Measurements from ENCODE around the gene RNF175.

The RNF175 gene

DNA sequence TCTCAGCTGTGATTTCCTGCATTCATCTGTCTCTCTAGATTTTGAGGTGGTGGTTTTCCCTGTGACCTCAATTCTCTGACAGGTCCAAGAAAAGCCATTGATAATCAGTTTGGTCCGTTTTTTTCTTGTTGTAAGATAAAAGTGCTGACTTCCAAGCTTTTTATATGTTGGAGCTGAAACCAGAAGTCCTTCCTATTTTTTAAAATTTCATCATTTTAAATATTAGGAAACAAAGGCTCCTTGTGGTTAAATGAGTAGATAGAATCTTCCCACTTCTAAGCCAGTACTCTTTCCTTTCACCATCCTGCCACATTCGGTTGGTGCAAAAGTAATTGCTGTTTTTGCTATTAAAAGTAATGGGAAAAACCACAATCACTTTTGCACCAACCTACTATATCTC, 18.3 kb downstream of the RNF175 start:
- no peak for DNase-seq

- no peak for DNase-seq
These were observed 23.8 kb downstream of the RNF175 start for GRCh38 chr4:153735906-153736461.

DNA sequence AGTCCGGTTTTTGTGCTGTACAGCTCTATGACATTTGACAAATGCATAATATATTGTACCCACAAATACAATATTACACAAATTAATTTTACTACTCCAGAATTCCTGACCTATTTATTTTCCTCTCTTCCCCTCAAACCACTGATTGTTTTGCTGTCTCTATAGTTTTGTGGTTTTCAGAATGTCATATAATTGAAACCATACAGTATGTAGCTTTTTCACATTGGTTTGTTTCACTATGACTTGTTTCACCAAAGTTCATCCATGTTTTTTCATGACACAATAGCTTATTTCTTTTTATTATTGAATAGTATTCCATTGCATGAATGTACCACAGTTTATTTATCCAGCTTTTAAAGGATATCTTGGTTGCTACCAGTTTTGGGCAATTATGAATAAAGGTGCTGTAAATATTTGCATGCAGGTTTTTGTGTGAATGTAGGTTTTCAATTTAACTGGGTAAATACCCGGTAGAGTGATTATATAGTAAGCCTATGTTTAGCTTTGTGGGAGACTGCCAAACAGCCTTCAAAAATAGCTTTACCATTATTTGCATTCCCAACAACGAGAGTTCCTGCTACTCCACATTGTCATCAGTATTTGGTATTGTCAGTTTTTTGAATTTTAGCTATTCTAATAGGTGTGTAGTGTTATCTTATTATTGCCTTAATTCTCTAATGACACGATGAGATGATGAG, 25.9 kb downstream of the RNF175 start:
- no peak for DNase-seq

GRCh38 chr4:153731239-153731638, 28.6 kb downstream of the RNF175 start:
- DNase-seq: no peak

DNA sequence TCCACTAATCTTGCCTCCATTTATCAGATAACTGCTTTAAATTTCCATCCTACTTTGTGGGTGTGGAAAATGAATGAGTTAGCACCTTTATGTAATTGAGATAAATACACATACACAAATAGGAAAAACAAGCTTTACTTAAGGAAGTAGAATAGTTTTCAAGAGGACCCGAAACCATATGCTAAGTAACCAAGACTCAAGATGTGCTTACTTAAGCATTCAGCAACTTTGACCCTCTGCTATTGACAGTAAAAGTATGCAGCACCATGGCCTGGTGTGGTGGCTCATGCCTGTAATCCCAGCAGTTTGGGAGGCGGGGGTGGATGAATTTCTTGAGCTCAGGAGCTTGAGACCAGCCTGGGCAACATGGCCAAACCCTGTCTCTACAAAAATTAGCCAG, 29.9 kb downstream of the RNF175 start:
- no peak for DNase-seq

- no peak for DNase-seq
These were observed 31.2 kb downstream of the RNF175 start for GRCh38 chr4:153728660-153729059.

DNA sequence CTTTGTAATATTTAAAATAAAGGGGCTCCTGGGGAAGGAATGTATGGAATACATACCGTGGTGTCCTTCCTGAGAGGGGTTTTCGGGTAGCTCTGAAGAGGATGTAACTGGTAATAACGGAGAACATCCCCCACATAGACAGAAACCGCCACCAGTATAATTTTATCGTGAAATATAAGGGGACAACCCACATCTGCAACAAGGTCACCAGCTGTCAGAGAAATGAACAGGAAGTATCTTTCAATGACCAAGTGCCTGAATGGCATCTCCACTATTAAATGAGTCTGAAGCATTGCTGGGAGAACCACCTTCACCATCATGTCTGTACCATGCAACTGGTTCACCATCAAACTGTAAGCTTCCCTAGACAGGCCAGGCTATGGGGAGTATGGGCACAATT, 31.7 kb downstream of the RNF175 start:
- no peak for DNase-seq

DNA sequence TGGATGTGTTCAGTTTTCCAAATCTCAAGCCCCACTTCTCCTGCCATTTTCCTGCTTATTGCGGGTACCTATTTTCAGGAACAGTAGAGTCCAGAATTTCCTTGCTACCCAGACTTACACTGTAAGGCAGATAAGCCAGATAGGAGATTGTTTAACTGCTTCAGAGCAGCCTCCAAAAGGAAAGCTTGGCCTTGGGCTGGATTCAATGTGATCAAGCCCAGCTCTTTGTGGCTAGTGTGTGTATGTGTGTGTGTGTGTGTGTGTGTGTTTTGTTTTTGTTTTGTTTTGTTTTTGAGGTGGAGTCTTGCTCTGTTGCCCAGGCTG, 34.0 kb downstream of the RNF175 start:
- DNase-seq: no peak

- DNase-seq: no peak
These were observed 34.5 kb downstream of the RNF175 start for GRCh38 chr4:153725136-153725830.

- no peak for DNase-seq
These were observed 35.2 kb downstream of the RNF175 start for GRCh38 chr4:153724606-153725005.

DNA sequence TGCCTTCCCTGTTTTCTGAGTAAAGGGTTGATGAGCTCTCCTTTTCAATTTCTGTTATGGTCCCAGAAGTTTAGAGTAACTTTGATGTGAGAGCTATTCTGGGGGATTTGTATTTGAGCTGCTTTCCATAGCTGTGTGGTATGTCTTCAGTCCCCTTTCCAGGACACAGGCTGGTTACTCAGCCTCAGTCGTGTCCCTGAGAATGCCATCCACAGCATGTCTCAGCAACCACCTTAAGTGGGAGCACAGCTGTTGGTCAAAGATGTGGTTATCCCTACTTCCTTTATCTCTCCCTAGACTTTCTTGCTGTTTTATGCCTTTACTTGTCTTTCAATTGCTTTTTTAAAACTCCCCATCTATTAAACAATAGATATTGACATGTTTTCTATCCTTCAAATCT, 37.8 kb downstream of the RNF175 start:
- no peak for DNase-seq

DNA sequence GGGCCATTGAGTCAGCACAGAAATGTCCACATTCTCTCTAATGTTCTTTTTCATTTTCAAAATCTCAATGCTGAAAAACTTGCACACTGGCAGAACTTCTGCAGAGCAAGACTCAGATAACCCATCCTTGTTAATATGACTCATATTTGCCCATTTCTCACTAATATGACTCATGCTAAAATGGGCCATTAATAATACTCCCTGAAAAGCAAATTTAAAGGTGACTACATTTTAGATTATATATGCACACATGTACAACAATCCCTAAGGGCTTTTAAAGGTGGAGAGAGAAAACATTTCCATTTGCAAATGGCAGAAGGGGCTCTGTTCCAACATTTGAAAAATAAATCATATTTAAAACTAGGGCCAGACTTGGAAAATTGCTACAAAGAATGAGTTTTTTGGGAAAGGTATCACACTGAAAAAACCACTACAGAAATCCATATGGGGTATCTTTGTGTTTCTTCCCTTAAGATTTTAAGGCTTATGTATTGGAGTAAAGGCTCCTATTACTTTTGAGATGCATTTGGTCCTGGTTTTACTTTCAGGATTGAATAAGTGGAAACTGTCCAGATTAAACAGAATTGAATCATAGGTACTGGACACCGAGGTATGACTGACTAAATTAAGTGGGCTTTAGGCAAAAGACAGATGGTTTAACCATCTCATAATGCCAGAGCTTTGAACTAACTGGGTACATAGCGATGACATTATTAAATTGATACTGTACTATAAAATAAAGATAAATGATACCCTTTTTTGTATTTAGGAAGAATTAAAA, 45.8 kb downstream of the RNF175 start:
- no peak for DNase-seq

GRCh38 chr4:153710681-153711080, 49.1 kb downstream of the RNF175 start:
- DNase-seq: no peak

- no peak for DNase-seq
These were observed 53.3 kb downstream of the RNF175 start for GRCh38 chr4:153706519-153706918.

DNA sequence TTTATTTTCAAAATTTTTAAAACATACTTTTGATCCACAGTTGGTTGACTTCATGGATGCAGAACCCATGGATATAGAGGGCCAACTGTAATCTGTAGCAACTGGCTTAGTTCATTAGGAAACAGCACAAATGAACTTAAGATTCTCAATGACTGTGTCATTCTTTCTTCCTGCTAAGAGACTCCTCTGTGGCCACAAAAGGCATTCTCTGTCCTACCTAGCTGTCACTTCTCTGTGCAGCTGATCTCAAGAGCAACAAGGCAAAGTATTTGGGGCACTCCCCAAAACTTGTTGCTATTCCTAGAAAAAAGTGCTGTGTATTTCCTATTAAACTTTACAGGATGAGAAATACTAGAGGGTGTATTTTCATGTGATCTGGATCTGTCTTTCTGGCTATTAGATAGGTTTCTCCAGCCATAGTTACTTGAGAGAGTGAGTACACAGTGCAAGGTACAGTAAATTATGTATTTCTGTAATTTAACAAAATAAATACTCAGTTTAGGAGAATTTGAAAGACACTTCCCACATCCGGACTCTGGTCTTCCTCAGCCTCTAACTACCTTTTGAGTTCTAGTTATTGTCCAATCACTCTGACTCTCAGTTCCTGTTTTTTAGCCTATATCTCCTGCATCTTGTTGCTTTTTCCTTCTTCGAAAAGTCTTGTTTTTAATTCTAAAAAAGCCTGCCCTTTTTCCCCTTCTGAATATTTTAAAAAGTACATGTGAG, 53.9 kb downstream of the RNF175 start:
- DNase-seq: no peak

DNA sequence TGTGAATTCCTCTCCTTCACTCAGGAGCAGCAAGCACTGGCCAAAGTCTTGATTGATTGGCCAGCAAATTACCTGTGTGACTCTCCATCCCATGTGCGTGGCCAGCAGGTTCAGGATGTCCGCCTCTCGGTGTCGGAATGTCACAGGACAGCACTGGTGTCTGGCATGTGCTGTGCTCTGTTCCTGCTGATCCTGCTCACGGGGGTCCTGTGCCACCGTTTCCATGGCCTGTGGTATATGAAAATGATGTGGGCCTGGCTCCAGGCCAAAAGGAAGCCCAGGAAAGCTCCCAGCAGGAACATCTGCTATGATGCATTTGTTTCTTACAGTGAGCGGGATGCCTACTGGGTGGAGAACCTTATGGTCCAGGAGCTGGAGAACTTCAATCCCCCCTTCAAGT, 55.3 kb downstream of the RNF175 start:
- no peak for DNase-seq

GRCh38 chr4:153684971-153685371, 74.9 kb downstream of the RNF175 start:
- no peak for DNase-seq

DNA sequence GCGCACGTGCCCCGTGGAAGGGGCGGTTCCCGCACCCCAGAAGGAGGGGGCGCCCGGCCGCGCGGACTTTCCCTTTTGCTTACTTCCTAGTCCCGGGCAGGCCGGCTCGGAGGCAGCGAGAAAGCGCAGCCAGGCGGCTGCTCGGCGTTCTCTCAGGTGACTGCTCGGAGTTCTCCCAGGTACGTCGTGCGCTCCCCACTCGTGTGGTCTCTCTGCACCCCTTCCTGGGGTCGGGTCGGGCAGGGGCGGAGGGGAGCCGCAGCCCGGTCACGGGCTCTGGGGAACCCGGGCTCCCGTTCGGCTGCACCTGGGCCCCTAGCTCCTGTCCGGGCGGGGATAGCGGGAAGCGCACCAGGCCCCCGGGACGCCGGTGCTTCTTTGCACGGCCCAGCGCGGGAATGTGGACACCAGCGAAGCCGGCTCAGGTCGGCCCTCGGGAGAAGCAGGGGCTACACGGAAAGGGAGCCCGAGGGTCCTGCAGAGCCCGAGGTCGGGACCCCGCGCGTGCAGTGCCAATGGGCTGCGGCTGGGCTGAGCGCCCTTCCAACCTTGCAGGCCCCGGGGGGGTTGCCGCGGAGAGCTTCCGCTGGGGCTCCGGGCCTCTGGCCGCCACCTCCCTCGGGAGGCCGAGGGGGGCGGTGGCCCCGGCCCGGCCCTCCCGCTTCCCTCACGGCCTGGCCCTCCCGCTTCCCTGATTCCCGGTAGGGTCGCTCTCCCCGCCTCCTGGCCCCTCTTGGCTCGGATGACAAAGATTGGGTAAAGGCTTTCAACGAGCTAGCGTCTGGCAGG, 75.4 kb downstream of the RNF175 start, which contains the start of gene TLR2:
TLR2 (plus strand) TSS at position 99 of the 789 bp plus-strand sequence. CDS start 18,628 bp downstream, outside the sequence.
- DNase-seq: peak; percentile 78

DNA sequence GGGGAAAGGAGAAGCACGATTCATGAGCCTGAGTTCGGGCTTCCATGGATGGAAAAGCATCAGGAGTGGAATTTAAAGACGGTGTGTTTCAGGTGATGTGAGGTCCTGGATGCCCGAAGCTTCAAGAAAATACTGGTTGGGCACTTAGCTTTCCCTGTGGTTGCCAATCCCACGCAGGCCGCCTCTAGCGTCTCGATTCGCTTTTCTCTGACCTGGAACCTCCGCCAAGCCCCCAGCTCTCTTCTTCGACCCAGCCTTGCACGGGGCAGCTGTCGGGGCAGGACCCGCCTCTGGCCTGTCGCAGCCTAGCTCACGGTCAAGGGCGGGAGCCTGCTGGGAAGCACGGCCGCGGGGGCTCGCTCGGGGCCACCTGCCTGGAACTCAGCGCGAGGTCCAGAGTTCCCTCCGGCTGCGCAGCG, 76.1 kb downstream of the RNF175 start:
- DNase-seq: no peak

DNA sequence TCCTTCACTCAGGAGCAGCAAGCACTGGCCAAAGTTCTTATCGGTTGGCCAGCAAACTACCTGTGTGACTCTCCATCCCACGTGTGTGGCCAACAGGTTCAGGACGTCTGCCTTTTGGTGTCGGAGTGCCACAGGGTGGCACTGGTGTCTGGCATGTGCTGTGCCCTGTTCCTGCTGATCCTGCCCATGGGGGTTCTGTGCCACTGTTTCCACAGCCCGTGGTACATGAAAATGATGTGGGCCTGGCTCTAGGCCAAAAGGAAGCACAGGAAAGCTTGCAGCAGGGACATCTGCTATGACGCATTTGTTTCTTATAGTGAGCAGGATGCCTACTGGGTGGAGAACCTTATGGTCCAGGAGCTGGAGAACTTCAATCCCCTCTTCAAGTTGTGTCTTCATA, 80.3 kb downstream of the RNF175 start:
- peak; percentile 47 for DNase-seq

GRCh38 chr4:153676984-153677383, 82.8 kb downstream of the RNF175 start:
- DNase-seq: no peak

DNA sequence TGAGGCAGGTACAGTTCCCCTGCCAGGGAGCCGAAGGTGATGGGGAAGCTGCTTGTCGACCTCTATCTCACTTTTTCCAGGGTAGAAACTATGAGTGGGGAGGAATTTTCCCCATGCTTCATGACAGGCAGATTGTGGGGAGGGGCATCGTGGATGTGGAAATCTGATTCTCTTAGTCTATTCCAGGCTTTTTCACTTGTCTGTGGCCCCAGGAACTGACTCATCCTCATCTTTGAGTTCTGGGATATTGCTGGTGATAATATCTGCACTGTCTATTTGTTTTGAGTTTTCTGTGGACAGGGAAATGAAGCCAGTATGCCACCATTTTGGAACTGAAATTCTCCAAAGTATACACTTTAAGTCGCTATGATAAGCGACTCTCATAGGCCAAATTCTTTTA, 83.3 kb downstream of the RNF175 start:
- no peak for DNase-seq

Data from CD4-positive, alpha-beta T cell treated with Interferon gamma for 1 hour (primary cell).